HepG2 (cell line): ENCODE results near the gene OVOL2. TPM values are rescaled to one million over a fixed set of nuclear protein-coding genes. Genes with fewer than 3 reads are reported as not detected.

Source experiments
- CBFB ChIP-seq: sonication (generic); formaldehyde crosslinking; IDR thresholded peaks from 2 replicates; pipeline ENCODE4 v1.4.0; 2020; ENCODE audit warnings: missing genetic modification reagents
- CBX5 ChIP-seq: sonication (generic); formaldehyde crosslinking; IDR thresholded peaks from 2 replicates; pipeline ENCODE4 v1.4.0; 2020; ENCODE audit warnings: missing genetic modification reagents, borderline replicate concordance
- CHD2 ChIP-seq: IDR thresholded peaks from 2 replicates; pipeline ENCODE4 v1.6.1; 2011; ENCODE audit warnings: low read depth, low read length, improper control_type of control experiment
- E2F1 ChIP-seq: sonication (generic); formaldehyde crosslinking; IDR thresholded peaks from 2 replicates; pipeline ENCODE4 v1.5.0; 2020; ENCODE audit warnings: missing genetic modification reagents
- HCFC1 ChIP-seq: fragments of 150-350 bp; IDR thresholded peaks from 2 replicates; pipeline ENCODE4 v1.6.1; 2014; ENCODE audit warnings: low read depth, low read length
- HNRNPK ChIP-seq: fragments of 200-400 bp; formaldehyde crosslinking; IDR thresholded peaks from 2 replicates; pipeline ENCODE4 v1.6.1; 2018; ENCODE audit warnings: low read length, low read depth, moderate library complexity, mild to moderate bottlenecking; ENCODE audit not compliant: poor library complexity, severe bottlenecking
- IRF1 ChIP-seq: sonication (generic); formaldehyde crosslinking; IDR thresholded peaks from 2 replicates; pipeline ENCODE4 v1.4.0; 2020; ENCODE audit warnings: low read depth, mild to moderate bottlenecking, missing genetic modification reagents
- MYPOP ChIP-seq: sonication (generic); formaldehyde crosslinking; IDR thresholded peaks from 2 replicates; pipeline ENCODE4 v1.8.1; 2023; ENCODE audit warnings: mild to moderate bottlenecking, moderate library complexity, missing genetic modification reagents
- RCOR2 ChIP-seq: IDR thresholded peaks from 2 replicates; pipeline ENCODE4 v1.6.1; 2016; ENCODE audit warnings: missing biosample characterization, missing genetic modification reagents
- RELA ChIP-seq: sonication (generic); formaldehyde crosslinking; IDR thresholded peaks from 2 replicates; pipeline ENCODE4 v1.4.0; 2020; ENCODE audit warnings: missing genetic modification reagents
- RNF219 ChIP-seq: sonication (generic); formaldehyde crosslinking; IDR thresholded peaks from 2 replicates; pipeline ENCODE4 v1.5.0; 2020; ENCODE audit warnings: mild to moderate bottlenecking, missing genetic modification reagents
- STAT6 ChIP-seq: sonication (generic); formaldehyde crosslinking; IDR thresholded peaks from 2 replicates; pipeline ENCODE4 v1.4.0; 2020; ENCODE audit warnings: missing genetic modification reagents, mild to moderate bottlenecking, borderline replicate concordance
- ZFYVE20 ChIP-seq: sonication (generic); formaldehyde crosslinking; IDR thresholded peaks from 2 replicates; pipeline ENCODE4 v1.8.0; 2023; ENCODE audit warnings: low read depth, mild to moderate bottlenecking, moderate library complexity, missing genetic modification reagents, borderline replicate concordance
- ZNF597 ChIP-seq: sonication (generic); formaldehyde crosslinking; IDR thresholded peaks from 2 replicates; pipeline ENCODE4 v1.5.0; 2020; ENCODE audit warnings: missing genetic modification reagents
- ZNF691 ChIP-seq: sonication (generic); formaldehyde crosslinking; IDR thresholded peaks from 2 replicates; pipeline ENCODE4 v1.4.0; 2020; ENCODE audit warnings: missing genetic modification reagents, low read depth, mild to moderate bottlenecking, borderline replicate concordance
- polyA plus RNA-seq, 8 experiments: library from polyadenylated mRNA; depleted of rRNA in 3 of 8; stranded (reverse) in 7 of 8; unstranded in 1 of 8; fragments of >200 nt; fragmentation: Illumina TruSeq in 4 of 8; extraction: Trizol in 4 of 8; gene quantifications; 2 replicates each; pipeline versions ENCODE4 v1.2.1 to v1.2.3, GENCODE V29; 2011 to 2016; ENCODE audit warnings: low read depth in 4 of 8, missing spikeins in 1 of 8, mixed read lengths in 1 of 8; ENCODE audit not compliant: insufficient read depth in 1 of 8
- total RNA-seq, 5 experiments: library from RNA; depleted of rRNA; stranded (reverse); fragments of >200 nt; fragmentation: Illumina TruSeq; extraction: Trizol; gene quantifications; 2 replicates each; pipeline ENCODE4 v1.2.3, GENCODE V29; 2016; ENCODE audit warnings: low read depth in 1 of 5

The OVOL2 gene
- total and polyA plus RNA-seq, 2 of the 13 experiments (the other 11 are each of a cell fraction or from before 2014, with no cell fraction given): 0.20 to 0.31 TPM

GRCh38 chr20:18077157-18077556, 19.4 kb upstream of the OVOL2 start (continued):
- TF ChIP-seq RNF219 (CRISPR knock-in tag) (no peak), CBX5 (CRISPR knock-in tag) (no peak), CBFB (CRISPR knock-in tag) (no peak), ZFYVE20 (CRISPR knock-in tag) (no peak), ZNF691 (CRISPR knock-in tag) (0 out of 2 replicates have a peak, but pooled peaks have one; percentile 31), HNRNPK (no peak), CHD2 (no peak), IRF1 (CRISPR knock-in tag) (no peak), RCOR2 (CRISPR knock-in tag) (no peak), STAT6 (CRISPR knock-in tag) (no peak), HCFC1 (no peak), E2F1 (CRISPR knock-in tag) (no peak), ZNF597 (CRISPR knock-in tag) (no peak), MYPOP (CRISPR knock-in tag) (no peak), RELA (CRISPR knock-in tag) (no peak)
